NCI-H2107 treated with DMSO at 0.1 percent for 48 hours (cell line): ENCODE results near the gene DPH7.
"Not testable (repeated sequence)": the region's sequence is repeated elsewhere in the genome, so short reads cannot be mapped to it uniquely, and the experiment has no call there.

Experiments
- DNase-seq: peaks from one replicate; lab custom pipeline; 2025; ENCODE audit not compliant: unreplicated experiment; lab: John Stamatoyannopoulos, UW

Gene DPH7

DNA sequence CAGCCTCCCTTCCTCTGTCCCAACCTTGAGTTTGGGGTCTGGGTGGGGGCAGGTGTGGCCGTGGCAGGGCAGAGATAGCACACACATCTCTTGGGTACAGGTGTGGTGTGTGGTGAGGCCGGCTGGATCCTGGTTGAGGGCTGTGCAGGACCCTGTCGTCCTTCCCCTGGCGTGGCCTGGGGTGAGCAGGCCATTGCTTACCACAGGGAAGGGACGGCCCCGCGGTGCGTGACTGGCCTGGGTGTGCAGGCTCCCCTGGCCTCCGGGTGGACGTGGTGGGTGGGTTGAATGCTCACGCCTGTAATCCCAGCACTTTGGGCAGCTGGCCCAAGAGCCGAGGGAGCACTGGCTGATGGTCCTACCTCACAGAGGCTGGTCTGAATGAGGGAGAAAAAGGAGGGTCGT lies 28.0 kb upstream of the DPH7 start:
- DNase-seq = no peak

GRCh38 chr9:137606005-137606621 lies 27.4 kb upstream of the DPH7 start:
- DNase-seq = no peak

GRCh38 chr9:137605121-137606004 lies 26.6 kb upstream of the DPH7 start, which contains the start of gene ARRDC1:
Gene ARRDC1, plus strand, starts transcription at chr9:137605686. Its CDS starts 32 bp downstream, at chr9:137605718.
- peak; percentile 79 for DNase-seq

DNA sequence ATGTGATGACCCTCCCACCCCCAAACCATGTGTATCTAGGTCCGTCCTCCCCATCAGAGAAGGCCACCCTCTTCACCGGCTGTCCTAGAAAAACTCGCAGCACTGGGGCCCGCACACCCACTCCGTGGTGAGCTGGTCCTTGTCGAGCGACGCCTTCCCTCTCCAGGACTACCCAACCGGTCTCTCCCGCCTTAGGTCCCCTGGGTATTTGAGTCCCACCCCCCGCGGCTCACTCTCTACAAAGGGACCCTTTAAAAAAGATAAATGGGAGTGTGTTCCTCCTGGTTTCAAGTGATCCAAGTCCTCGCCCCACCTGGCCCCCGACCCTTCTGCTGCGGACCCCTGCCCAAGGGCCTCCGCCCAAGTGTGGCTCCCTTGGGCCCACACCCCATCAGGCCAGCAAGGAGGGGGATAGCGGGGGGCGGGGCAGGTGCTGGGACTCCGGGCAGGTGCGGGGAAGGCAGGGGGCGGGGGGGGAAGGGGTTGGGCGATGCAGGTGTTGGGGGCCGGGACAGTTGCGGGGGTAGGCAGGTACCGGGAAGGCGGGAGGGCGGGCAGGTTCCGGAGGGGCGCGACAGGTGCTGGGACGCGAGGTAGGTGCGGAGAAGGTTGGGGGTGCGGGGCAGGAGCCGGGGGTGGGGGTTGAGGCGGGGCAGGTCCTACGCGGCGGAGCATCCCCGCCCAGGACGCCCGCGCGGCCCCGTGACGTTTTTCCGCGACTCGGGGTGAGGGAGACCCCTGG lies 25.8 kb upstream of the DPH7 start:
- DNase-seq = no peak

DNA sequence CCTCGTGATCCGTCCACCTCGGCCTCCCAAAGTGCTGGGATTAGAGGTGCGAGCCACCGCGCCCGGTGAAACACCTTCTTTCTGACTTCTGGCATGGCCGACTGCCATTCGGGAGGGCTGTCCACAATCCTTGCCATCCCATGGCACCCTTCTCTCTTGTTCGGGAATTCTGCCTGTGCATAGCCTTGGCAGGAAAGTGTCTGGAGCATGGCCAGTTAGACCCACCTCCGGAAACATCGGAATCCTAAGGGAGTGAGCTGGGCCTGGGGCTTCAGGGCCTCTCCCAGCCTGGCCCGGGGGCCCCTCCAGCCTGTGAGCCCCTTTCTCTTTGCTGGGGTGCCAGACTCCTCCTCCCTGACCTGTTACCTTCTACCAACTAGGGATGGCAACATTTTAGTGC lies 25.2 kb upstream of the DPH7 start:
- DNase-seq = no peak

DNA sequence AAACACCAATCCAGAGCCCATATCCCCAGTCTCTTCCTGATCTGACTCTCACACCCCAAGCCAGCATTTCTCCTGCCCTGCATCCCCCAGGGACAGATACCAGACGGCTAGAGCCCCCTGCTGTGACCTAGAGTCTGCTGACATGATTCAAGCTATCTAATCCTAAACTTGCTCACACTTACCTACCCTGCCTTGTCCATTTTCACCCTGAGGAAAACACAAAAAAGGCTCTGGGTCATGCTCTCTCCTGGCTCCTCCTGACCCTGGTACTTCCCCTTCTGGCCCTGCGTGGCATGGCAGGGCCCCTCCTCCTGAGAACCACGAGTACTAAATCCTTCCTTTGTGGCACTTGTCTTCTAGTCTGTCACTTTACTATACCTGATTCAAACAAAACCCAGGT lies 23.9 kb upstream of the DPH7 start:
- peak; percentile 45 for DNase-seq

GRCh38 chr9:137598943-137599342 lies 20.2 kb upstream of the DPH7 start:
- no peak for DNase-seq

DNA sequence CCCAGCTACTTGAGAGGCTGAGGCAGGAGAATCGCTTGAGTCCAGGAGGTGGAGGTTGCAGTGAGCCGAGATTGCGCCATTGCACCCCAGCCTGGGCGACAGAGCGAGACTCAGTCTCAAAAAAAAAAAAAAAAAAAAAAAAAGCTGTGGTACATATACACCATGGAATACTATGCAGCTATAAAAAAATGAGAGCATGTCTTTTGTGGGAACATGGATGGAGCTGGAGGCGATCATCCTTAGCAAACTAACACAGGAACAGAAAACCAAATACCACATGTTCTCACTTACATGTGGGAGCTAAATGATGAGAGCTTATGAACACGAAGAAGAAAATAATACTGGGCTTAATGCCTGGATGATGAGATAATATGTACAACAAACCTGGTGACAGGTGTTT lies 17.9 kb upstream of the DPH7 start:
- not testable (repeated sequence) for DNase-seq

DNA sequence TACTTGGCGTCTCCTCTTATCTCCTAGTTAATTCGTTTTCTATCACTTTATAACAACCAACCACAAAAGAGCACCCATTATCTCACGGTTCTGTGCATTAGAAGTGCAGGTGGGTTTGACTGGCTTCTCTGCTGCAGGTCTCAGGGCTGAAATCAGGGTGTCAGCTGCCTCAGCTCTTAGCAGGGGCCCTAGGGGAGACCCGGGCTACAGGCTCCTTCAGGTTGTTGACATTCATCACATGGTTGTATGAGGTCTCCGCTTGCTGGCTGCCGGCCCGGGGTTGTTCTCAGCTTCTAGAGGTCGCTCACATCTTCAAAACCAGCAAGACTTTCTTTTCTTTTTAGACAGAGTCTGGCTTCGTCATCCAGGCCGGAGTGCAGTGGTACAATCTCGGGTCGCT lies 14.5 kb upstream of the DPH7 start:
- peak; percentile 89 for DNase-seq

DNA sequence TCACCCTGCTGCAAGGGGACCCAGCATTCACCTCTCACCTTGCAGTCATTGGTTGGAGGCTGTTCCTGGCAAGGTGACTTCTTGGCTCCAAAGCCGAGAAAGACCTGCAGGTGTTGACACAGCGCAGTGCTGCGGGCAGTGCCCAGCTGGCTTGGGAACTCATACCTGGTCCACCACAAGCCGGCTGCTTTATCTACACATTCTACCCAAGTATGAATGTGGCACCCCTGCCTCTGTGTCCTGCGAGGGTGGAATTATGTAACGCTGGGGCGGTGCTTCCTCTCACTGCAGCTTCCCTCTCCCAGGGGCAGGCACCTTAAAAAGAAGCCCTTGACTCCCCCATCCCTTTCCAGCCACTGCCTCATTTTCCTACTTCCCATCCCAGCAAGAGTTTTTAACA lies 14.0 kb upstream of the DPH7 start:
- no peak for DNase-seq

- DNase-seq = peak; percentile 75
Measured at GRCh38 chr9:137590469-137591383, 12.0 kb upstream of the DPH7 start, which contains the start of gene ZMYND19. Gene ZMYND19, minus strand, starts transcription at chr9:137590512. Its CDS starts 249 bp downstream, at chr9:137590263.

DNA sequence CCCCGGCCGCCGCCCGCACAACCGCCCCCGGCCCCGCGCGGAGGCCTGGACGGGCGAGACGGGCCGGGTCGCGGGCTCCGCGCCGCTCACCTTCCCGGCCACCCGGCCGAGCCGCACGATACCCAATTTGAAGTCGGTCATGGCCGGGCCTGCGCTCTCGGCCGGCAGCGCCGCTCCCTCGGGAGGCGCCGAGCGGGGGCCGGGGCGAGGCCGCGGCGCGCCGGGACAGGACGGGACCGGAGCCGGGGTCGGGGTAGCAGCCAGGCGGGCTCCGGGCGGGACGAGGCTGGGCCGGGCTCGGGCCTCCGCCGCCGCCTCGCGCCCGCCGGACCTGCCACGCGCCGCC lies 11.4 kb upstream of the DPH7 start:
- DNase-seq = no peak

DNA sequence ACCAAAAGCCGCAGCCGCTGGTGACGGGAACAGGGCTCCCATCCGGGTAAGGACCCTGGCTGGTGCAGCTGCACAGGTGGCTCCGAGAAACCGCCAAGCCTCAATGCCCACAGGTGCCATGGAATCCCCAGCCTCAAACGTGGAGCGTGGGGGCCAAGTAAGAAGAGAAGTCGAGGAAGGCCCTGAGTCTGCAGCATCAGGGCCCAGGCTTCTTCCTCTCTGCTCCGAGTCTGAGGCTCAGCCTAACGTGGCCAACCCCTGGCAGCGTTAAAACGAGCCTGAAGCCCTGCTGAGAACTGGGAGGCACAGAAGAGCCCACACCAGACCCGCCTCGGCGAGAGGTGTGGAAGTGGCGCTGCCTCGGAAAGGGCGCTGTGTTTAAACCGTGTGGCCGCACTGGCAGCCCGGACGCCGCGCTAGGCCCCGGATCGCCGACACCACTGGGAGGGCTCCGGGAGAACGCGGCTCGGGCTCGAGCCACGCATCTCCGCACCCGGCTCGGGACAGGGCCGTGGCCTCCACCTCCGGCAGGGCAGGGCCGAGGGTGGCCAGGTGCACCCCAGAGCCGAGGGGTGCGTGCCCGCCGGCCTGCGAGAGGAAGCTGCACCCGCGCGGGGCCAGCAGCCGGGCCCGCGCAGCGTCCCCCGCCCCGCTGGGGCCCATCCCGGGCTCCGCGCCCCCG lies 10.9 kb upstream of the DPH7 start:
- no peak for DNase-seq

DNA sequence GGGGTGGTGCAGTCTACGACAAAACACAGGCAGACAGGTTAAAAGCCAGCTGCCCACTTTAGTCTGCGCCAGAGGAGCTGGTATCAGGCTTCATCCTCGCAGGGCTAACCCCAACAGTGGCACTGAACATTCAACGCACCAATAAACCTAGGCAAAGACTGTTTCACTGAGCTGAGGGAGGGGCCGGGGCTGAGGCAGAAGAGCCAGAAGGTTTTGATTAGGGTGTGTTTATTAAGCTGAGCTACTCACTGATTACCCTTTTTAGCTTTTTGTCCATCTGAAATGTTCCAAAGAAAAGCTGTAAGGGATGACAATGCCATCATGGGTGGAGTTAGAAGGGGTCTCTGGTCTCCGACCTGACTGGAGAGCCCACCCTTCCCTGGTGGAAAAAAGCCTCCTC lies 10.2 kb upstream of the DPH7 start:
- DNase-seq = no peak

GRCh38 chr9:137588311-137588710 lies 9.6 kb upstream of the DPH7 start:
- DNase-seq = no peak

- no peak for DNase-seq
Measured at GRCh38 chr9:137586854-137587253, 8.1 kb upstream of the DPH7 start.

DNA sequence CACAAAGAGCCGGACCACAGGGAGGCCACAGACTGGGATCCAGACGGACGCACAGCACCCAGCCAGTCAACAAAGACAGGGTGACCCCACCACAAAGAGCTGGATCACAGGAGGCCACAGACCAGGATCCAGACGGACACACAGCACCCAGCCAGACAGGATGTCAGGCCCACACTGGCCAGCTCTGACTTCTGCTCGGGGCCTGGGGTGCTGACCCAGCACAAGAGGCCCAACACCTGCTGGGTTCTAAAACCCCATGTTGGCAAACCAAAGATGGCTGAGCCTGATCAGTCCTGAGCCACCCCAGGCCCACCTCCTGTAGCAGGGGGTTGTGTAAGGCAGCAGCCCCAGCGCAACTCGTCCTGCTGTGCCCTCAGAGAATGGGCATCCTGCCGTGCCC lies 5.2 kb upstream of the DPH7 start:
- DNase-seq = no peak

- DNase-seq = no peak
Measured at GRCh38 chr9:137583347-137583746, 4.6 kb upstream of the DPH7 start.

- no peak for DNase-seq
Measured at GRCh38 chr9:137582286-137582860, 3.6 kb upstream of the DPH7 start.
